ENCODE data around the gene MRPL11. TPM values are rescaled to one million over a fixed set of nuclear protein-coding genes. Genes with fewer than 3 reads are reported as not detected.

MRPL11 gene
- total RNA-seq, 2 donors from 2014 or later, result 33.1 to 54.4 TPM

- Histone ChIP-seq H3K36me3 (no peaks in the 10 kb centered on the region), H3K9me3 (no peaks in the 10 kb centered on the region), H3K27ac (no peak overlapping the region), H3K4me1 (no peaks in the 10 kb centered on the region), H3K4me3 (no peak overlapping the region), H3K27me3 (no peaks in the 10 kb centered on the region)
- no peak for DNase-seq (ENCODE audit: low spot score)
- TF ChIP-seq, protein P1, sequence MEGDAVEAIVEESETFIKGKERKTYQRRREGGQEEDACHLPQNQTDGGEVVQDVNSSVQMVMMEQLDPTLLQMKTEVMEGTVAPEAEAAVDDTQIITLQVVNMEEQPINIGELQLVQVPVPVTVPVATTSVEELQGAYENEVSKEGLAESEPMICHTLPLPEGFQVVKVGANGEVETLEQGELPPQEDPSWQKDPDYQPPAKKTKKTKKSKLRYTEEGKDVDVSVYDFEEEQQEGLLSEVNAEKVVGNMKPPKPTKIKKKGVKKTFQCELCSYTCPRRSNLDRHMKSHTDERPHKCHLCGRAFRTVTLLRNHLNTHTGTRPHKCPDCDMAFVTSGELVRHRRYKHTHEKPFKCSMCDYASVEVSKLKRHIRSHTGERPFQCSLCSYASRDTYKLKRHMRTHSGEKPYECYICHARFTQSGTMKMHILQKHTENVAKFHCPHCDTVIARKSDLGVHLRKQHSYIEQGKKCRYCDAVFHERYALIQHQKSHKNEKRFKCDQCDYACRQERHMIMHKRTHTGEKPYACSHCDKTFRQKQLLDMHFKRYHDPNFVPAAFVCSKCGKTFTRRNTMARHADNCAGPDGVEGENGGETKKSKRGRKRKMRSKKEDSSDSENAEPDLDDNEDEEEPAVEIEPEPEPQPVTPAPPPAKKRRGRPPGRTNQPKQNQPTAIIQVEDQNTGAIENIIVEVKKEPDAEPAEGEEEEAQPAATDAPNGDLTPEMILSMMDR (IDR thresholded peaks at IDR 0.05), result no peak
Observed at GRCh38 chr11:66457826-66458225, 19.2 kb upstream of the MRPL11 start.

DNA sequence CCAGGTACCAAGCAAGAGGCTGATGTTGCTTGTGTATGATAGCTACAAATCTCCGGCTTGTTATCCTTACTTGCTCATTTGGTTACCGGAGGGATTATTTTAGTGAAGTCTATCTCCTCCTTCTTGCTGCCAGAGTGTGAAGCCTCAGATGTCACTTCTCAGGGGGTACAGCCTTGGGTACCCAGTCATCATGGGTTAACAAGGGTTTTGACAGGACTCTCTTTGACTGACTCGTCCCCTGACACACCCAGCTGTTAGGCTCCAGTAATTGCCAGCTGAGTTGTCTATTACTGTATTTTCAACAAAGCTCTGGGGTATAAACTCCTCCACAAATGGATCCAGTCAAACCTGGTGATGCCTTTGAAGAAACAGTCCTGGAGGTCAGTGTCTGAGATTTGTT is 16.2 kb upstream of the MRPL11 start:
- DNase-seq (ENCODE audit: low spot score), result no peak
- Histone ChIP-seq H3K27ac (no peak overlapping the region), H3K9me3 (no peaks in the 10 kb centered on the region), H3K4me1 (no peaks in the 10 kb centered on the region), H3K36me3 (no peaks in the 10 kb centered on the region), H3K4me3 (no peak overlapping the region), H3K27me3 (no peaks in the 10 kb centered on the region)
- TF ChIP-seq, protein P1 (IDR thresholded peaks at IDR 0.05), result no peak

GRCh38 chr11:66454247-66454646 is 15.6 kb upstream of the MRPL11 start:
- Histone ChIP-seq H3K9me3 (no peaks in the 10 kb centered on the region), H3K27ac (no peak overlapping the region), H3K36me3 (no peaks in the 10 kb centered on the region), H3K4me1 (no peaks in the 10 kb centered on the region), H3K27me3 (no peaks in the 10 kb centered on the region), H3K4me3 (no peak overlapping the region)
- TF ChIP-seq, protein P1 (IDR thresholded peaks at IDR 0.05), result no peak
- no peak for DNase-seq (ENCODE audit: low spot score)

DNA sequence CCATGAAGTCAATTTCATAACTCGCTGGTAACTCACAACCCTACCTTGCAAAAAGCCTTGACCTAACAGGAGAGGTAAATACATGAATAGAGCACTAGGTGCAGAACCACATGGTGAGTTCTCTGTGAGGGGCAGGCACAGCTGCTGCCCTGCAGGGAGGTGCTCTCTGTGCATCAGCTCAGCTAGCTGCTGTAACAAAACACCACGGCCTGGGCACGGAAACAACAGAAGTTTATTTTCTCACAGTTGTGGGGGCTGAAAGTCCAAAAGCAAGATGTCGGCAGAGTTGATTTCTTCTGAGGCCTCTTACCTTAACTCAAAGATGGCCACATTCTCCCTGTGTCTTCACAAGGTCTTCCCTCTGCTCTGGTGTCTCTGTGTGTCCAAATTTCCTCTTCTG is 13.0 kb upstream of the MRPL11 start:
- H3K27me3 ChIP-seq, result no peaks in the 10 kb centered on the region
- no peak for DNase-seq (ENCODE audit: low spot score)
- H3K27ac ChIP-seq, result no peak overlapping the region
- H3K4me1 ChIP-seq, result no peaks in the 10 kb centered on the region
- H3K36me3 ChIP-seq, result no peaks in the 10 kb centered on the region
- H3K9me3 ChIP-seq, result no peaks in the 10 kb centered on the region
- H3K4me3 ChIP-seq, result no peak overlapping the region
- TF ChIP-seq, protein P1 (IDR thresholded peaks at IDR 0.05), result no peak

- H3K36me3 ChIP-seq, result no peaks in the 10 kb centered on the region
- H3K27ac ChIP-seq, result no peak overlapping the region
- H3K9me3 ChIP-seq, result no peaks in the 10 kb centered on the region
- H3K27me3 ChIP-seq, result no peaks in the 10 kb centered on the region
- H3K4me1 ChIP-seq, result no peaks in the 10 kb centered on the region
- no peak for DNase-seq (ENCODE audit: low spot score)
- TF ChIP-seq, protein P1 (IDR thresholded peaks at IDR 0.05), result no peak
- H3K4me3 ChIP-seq, result no peak overlapping the region
Observed at GRCh38 chr11:66450560-66450959, 11.9 kb upstream of the MRPL11 start.

- H3K4me3 ChIP-seq, result no peak overlapping the region
- no peak for DNase-seq (ENCODE audit: low spot score)
- H3K4me1 ChIP-seq, result no peaks in the 10 kb centered on the region
- peaks cover 0 to 6% of the 10 kb centered on the region in 2 donors for H3K9me3 ChIP-seq
- TF ChIP-seq, protein P1 (IDR thresholded peaks at IDR 0.05), result no peak
- no peaks in the 10 kb centered on the region for H3K36me3 ChIP-seq
- no peaks in the 10 kb centered on the region for H3K27me3 ChIP-seq
- H3K27ac ChIP-seq, result no peak overlapping the region
Observed at GRCh38 chr11:66448523-66448922, 9.9 kb upstream of the MRPL11 start.
